Cardiac fibroblast (primary cell): ENCODE measurements around the gene TRPM5.

ENCODE experiments used
- DNase-seq, 2 donors: peaks; one replicate each; pipeline versions ENCODE4 v3.0.0 to v3.0.0-alpha.2; 2010; ENCODE audit warnings: low read depth in 2 of 2
- H3K4me3 ChIP-seq, 2 donors: replicated peaks in 1 of 2; 1 replicate in 1 of 2; 2 replicates in 1 of 2; pipeline ENCODE4 v1.5.1; 2011; ENCODE audit warnings: low read depth in 2 of 2, low read length in 2 of 2, mild to moderate bottlenecking in 2 of 2, moderate library complexity in 1 of 2
- CTCF ChIP-seq: IDR thresholded peaks from one replicate; pipeline ENCODE4 v1.5.1; 2011; ENCODE audit warnings: low read depth, mild to moderate bottlenecking, low read length, inconsistent platforms

TRPM5 gene

GRCh38 chr11:2424811-2425495 is 19.4 kb downstream of the TRPM5 start:
- TF ChIP-seq CTCF = no peak
- no peak overlapping the region for H3K4me3 ChIP-seq
- no peak for DNase-seq

GRCh38 chr11:2423157-2424025 is 20.9 kb downstream of the TRPM5 start:
- DNase-seq = no peak
- no peak overlapping the region for H3K4me3 ChIP-seq
- TF ChIP-seq CTCF = no peak

- H3K4me3 ChIP-seq = no peak overlapping the region
- no peak for TF ChIP-seq CTCF
Observed at GRCh38 chr11:2422461-2423156, 21.7 kb downstream of the TRPM5 start.

GRCh38 chr11:2421996-2422395 is 22.3 kb downstream of the TRPM5 start:
- DNase-seq = no peak
- no peak for TF ChIP-seq CTCF
- H3K4me3 ChIP-seq = no peak overlapping the region

More at GRCh38 chr11:2422461-2423156, 21.7 kb downstream of the TRPM5 start:
- DNase-seq = no peak

- H3K4me3 ChIP-seq = no peak overlapping the region
- TF ChIP-seq CTCF = no peak
- DNase-seq = no peak
Observed at GRCh38 chr11:2421226-2421994, 22.9 kb downstream of the TRPM5 start.
